GM21367 (cell line): ENCODE data around the gene PARP2.
"Not testable (repeated sequence)": the region's sequence is repeated elsewhere in the genome, so short reads cannot be mapped to it uniquely, and the experiment has no call there.

Source experiments
- ATAC-seq: cut with Tn5 transposase; IDR thresholded peaks from one replicate; pipeline ENCODE4 v1.9.1; 2021; ENCODE audit not compliant: unreplicated experiment

The PARP2 gene

DNA sequence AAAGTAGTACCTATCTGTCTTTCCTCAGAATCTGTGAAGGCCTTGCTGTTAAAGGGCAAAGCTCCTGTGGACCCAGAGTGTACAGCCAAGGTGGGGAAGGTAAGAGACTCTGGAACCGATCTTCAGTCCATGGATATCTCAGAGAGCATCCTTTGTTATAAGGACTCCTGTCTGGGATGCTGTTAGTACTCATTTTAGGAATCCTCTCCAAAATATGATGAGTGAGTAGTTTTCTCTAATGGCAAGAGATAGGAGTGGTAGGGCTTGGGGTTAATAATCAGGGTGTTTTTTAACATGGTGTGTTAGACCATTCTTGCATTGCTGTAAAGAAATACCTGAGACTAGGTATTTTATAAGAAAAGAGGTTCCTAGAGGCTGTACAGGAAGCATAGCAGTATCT lies 1.9 kb downstream of the PARP2 start:
- no peak for ATAC-seq

DNA sequence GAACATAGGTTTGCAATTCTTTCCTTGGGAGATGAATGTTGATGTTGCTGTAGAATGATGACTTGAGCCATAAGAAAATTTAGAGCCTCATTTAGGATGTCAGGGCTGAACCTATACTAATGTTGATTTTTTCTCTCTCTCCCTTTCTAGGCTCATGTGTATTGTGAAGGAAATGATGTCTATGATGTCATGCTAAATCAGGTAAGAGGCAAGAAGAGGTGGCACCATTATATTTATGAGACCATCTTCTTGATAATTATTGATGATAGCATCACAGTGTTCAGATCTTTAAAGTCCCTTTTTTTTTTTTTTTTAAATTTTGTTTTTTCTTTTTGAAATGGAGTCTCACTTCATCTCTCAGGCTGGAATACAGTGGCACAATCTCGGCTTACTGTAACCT lies 3.3 kb downstream of the PARP2 start:
- ATAC-seq: no peak

DNA sequence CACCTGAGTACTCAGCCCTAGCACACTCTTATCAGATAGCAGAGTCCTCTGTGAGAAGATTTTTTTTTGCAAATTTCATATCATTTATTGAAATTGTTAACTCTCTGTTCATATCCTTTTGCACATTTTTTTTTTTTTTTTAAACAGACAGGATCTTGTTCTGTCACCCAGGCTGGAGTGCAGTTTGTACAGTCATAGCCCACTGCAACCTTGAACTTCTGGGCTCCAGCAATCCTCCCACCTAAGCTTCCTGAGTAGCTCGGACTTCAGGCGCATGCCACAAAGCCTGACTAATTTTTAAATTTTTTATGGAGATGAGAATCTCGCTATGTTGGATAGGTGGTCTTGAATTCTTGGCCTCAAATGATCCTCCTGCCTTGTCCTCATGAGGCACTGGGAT lies 4.3 kb downstream of the PARP2 start:
- no peak for ATAC-seq

DNA sequence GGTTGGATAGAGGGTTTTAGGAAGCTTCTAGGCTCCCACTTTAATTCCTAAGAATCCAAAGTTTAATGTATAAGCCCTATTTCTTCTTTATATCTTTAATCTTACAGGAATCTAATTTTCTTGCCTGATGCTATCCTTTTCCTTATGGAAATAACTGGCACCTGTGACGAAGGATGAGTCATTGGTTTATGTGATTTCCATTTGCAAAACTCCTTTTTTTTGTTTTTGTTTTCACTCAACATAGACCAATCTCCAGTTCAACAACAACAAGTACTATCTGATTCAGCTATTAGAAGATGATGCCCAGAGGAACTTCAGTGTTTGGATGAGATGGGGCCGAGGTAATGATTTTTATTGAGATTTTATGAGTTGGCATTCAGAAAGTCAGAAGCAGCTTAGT lies 6.8 kb downstream of the PARP2 start:
- no peak for ATAC-seq

DNA sequence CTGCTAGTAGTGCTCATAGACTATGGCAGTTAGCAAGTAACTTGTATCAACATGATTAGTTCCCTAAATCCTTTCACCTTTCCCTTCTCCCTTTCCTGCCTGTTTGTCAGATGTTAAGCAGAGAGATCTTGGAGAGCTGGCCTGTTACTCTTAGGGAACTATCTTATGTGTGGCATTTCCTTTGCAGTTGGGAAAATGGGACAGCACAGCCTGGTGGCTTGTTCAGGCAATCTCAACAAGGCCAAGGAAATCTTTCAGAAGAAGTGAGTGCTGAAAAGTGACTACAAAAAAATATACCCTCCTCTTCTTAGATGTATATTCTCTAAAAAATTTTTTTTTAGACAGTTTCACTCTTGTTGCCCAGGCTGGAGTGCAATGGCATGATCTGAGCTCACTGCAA lies 7.4 kb downstream of the PARP2 start:
- ATAC-seq: no peak

DNA sequence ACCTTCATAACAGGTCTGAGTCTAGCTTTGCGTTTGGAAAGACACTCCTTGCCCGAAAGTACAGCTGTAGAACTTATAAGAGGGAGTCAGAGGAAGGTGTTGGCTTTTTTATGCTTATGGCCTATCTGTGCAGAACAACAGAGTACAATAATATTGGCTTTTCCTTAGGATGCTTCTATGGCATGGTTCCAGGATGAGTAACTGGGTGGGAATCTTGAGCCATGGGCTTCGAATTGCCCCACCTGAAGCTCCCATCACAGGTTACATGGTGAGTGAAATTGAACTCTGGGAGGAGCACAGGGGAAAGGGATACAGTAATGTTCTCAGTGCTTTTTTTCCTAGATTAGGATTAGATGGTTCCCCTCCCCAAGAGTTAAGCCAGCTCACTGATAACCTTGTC lies 13.0 kb downstream of the PARP2 start:
- no peak for ATAC-seq

DNA sequence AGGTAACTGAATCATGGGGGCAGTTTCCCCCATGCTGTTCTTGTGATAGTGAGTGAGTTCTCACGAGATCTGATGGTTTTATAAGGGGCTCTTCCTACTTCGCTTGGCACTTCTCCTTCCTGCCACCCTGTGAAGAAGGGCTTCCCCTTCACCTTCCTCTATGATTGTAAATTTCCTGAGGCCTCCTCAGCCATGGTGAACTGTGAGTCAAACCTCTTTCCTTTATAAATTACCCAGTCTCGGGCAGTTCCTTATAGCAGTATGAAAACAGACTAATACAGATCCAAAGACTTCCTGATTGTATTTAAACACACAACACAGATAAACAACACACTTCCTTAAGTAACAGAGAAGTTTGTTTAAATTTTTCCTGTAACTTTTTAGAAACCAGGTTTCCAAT lies 15.0 kb downstream of the PARP2 start:
- ATAC-seq: not testable (repeated sequence)

DNA sequence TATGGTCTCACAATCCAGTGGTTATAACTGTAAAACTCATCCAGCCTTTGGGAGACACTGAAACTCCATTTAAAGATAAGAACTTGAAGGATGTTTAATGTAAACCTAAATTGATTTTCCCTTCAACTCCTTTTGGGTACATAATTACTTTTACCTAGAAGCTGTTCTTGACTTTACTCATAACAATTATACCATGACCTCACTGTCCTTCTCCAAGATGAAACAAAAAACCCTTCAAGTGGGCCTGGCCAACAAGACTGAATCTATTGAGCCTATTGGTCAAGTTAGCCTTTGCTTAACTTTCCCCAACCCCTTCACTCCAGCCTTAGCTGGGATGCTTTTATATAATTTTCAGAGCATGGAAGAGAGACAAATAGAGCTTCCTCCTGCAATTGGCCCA lies 22.5 kb downstream of the PARP2 start:
- no peak for ATAC-seq

DNA sequence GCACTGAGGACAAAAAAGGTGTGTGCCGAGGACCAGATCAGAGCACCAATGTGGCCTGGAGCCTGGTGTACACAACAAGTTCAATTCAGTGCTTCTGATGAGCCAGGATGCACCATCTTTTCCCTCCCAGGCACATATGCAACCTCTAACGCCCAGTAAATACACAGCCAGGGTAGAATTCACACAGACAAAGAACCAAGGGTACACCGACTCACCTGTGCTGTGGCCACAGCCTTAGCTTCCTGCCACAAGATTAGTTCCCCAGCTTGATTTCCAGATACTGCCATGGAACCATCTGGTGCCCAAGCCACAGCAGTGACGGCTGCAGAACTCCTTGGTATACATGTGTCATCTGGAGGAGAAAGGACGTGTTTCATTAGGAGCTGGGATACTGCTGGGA lies 29.4 kb downstream of the PARP2 start:
- ATAC-seq: no peak

DNA sequence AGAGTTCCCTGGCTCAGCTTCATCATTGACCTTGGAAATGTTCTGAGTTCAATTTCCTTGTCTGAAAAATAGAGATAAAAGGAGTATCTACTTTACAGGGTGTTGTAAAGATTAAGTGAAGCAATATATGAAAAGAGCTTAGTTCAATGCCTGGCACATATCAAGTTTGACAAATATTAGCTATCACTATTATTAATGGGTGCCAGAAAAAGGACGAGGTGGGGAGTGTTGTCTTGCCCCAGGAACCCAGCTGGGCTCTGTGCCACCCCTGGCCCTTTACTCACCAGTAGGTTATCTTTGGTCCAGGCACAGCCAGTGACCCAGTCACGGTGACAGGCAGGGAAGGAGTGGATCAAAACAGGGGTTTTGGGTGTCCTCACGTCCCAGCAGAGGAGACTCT lies 32.0 kb downstream of the PARP2 start:
- no peak for ATAC-seq

DNA sequence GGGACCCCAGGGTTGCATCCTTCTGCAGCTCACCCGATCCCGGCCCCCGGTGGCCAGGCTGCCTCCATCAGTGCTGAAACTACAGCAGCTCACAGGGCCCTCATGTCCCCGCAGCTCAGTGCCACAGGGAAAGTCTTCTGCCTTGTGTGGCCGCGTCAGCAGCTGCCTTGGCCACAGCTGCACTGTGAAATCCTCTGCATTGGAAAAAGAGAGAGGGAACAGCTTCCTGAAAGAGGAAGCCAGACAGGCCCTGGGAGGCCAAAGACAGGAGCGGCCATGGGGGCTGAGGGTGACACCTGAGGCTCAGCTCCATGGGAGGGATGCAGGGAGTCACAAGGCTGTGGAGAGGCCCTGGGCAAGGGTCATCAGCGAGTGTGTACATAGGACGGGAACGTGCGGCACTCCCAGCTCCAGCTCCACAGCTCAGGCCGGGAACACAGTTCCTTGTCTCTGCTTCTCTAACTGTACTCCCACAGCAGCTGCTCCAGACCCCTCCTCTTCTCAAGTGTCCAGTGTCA lies 32.7 kb downstream of the PARP2 start:
- no peak for ATAC-seq

DNA sequence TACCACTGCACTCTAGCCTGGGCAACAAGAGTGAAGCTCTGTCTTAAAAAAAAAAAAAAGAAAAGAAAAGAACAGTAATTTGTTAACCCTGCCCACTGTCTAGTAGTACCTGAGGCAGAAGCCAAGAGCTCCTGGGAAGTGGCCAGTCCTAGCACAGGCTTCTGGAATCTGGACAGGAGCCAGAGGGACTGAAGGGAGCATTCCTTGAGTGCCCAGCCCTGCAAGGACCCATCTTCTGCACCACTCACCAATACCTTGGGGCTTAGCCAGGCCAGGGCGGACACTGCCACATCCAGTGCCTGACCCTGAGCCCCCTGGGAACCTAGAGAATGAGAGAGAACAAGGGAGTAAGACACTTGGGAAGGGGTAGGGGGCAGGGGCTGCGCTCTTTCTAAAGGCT lies 33.7 kb downstream of the PARP2 start:
- ATAC-seq: no peak

DNA sequence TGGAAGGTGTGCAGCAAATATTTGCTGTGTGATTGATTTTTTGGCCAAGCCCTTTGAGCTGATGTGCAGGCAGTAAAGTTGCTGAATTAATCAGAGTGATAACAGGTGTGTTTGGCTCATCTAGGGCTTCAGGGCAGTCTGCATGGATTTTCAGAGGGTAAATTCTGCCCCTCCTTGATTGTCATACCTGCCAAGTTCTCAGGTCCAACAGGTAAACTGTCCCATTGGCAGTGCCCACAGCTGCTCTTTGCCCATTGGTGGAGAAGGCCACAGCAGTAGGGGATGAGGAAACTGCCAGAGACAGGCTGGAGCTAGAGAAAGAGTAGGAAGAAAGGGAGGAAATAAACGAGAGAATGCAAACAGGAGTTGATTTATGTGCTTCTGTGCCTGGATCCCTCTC lies 36.3 kb downstream of the PARP2 start:
- no peak for ATAC-seq

DNA sequence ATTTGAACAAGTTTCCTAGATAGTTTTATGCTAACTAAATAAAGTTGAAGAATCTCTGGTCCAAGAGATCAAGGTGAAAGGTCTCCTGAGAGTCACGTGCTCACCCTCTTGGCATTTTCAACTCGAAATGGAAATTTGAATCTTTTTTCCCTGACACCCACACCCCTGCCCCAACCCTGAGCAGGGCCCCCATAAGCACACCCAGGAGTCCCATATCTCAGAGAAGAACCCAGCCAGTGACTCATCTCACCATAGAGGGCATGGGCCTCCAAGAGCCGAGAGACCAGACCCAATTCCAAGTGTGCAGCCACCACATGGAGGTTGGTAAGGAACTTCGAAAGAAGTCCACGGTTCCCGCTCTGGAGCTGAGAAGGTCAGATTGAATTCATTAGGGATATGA lies 37.2 kb downstream of the PARP2 start:
- no peak for ATAC-seq

DNA sequence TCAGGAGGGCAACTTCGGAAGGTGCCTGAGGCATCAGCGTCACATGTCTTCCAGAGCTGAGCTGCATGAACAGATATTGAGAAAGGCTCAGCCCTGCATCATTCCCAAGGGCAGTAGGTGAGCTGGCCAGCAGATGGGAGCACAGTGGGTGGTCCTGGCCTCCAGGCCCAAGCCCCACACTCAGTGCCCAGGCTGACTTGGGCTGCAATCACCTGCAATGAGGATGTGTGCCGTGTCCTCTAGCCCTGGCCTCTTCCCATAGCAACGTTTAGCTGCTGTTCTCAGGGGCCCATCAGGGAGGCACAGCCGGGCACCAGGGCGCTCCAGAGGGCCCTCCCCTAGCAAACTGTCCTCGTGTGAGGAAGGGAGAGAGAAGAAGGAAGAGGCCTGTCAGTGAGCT lies 37.9 kb downstream of the PARP2 start:
- ATAC-seq: no peak

DNA sequence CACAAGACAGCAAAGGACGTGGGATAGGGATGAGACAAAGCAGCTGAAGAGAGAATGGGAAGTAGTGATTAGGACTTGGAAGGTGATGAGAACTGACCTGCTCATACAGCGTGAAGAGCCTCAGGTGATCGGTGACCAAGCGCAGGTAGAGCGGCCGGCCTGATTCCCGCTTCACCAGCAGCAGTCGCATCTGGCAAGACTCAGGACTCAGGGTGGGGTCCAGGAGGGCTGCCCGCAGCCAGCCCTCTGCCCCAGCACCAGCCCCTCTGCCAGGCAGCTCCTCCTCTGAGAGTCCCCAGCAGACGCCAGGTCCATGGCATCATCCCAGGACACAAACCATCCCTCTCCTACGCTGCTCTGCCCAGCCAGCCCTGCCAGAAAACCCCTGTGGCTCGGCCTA lies 39.1 kb downstream of the PARP2 start:
- ATAC-seq: no peak

DNA sequence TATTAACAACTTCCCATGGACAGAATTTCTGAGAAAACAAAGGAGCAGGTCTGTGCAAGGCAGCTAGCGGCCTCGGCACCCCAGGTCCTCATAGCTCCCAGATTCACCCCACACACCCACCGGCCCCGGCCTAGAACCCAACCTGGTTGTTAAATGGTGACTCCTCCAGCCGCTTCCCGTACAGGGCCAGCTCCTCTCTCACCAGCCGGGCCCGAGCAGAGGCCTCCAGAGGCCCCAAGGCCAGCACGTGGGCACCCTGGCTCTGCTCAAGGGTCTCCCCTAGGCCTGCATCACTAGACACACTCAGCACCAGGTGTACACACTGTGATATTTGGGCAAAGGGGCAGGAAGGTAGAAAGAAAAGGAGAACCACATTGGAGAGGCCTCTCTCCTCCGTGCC lies 39.6 kb downstream of the PARP2 start:
- no peak for ATAC-seq

DNA sequence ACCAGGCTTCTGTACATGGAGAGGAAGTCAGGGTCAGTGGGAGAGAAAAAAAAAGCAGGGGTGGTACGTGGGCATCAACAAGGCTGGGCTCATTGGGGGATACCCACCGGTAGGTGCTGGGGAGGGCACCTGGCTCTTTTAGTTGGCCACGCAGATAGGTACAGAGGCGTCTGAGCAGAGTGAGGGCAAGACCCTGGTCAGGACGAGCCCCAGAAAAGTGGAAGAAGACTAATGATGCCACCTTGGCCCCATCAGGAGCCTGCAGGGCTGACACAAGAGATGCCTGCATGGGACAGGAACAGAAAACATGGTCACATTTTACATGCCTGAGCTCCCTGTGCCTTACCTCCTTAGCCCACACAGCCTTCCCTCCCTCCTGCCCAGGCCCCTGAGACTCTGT lies 40.2 kb downstream of the PARP2 start:
- no peak for ATAC-seq

DNA sequence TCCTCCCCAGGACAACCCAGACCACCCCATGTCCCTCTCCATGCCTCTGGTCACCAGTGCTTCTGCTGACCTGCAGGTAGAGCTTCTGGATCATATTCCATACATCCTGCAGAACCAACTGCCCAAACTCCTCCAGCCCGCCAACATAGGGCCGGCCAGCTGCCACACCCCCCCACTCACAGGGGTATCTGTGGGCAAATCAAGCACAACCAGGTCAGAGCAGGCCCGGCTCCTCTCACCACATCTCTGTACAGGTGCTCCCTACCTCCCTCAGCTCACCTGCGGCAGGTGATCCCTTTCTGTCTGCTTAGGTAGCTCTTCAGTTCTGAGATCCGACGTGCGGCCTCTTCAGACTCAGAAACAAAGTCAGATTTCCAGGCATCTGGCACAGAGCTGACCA lies 40.9 kb downstream of the PARP2 start:
- ATAC-seq: no peak

DNA sequence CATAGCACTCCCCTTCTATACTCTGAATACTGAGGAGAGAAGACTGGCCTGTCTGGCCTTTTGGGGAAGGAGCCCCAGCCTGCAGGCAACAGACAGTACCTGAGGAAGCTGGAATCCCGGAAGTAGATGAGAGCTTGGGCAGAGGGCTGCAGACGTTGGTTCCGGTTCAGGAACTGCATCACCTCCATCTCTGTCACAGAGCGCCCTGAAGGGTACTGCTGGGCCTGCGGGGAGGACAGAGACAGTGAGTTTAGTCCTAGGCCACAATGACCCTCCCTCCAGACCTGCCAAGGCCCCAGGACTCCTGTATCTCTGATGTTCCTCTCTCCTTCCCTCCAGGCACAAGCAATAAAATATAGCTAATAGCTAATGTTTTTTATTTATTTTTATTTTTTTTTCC lies 41.5 kb downstream of the PARP2 start:
- ATAC-seq: no peak

DNA sequence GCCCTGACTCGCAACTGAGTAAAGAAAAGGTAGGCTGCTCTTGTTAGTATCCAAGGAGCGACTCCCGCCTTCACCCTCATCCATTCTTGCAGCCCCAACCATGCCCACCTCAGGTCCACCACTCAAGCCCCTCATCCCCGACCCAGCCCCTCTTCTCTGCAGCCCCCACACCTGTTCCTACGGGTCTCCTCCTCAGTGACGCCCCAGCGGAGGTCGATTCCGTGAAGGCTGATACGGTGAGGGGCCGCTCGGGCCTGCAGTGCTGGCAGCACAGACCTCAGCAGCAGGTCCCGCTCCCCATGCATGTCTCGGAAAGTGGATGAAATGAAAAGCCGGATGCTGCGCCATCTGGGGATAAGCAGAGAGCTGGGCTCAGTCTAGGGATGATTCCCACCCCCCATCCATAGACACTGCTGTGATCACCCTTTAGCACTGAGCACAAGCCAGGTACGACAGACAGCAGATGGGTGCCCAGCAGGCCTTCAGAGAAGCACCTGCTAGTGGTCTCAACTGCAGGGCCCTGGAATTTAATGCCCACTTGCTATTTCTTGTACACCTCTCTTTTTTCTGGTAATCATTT lies 42.9 kb downstream of the PARP2 start:
- no peak for ATAC-seq

DNA sequence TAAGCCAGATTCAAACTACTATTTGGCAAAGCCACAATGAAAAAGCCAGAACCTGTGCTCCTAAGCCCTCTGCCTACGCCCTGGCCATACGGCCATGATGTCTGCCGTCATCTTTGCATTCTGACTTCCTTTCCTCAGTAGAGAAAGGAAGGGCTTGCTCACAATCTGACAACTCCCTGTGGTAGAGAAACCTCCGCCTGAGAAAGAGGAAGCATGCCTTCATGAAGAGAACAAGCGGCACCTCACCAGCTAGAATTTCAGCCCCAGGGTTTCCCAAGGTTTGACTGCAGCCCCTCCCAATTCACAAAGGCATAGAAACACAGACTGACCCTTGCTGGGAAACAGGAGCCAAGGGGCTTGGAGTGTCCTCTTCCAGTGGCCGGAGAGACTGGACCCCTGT lies 44.1 kb downstream of the PARP2 start:
- no peak for ATAC-seq

DNA sequence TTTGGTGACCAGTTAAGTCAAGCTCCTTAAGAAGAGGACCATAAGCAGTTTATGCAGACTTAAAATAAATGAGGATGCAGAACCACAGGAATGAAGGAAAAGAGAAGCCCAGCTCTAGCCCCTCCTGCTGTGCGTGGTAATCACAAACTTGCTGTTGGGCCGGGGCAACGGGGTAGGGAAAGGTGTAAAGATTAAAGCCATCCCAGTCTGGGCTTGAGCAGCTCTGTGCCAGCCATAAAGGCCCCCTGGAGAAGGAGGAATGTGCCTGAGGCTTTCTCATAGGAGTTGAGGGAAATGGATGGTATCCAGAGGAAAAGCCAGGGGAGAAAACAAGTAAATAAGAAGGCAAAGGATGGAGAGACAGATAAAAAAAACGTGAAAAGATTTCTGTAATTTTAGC lies 44.7 kb downstream of the PARP2 start:
- ATAC-seq: no peak

DNA sequence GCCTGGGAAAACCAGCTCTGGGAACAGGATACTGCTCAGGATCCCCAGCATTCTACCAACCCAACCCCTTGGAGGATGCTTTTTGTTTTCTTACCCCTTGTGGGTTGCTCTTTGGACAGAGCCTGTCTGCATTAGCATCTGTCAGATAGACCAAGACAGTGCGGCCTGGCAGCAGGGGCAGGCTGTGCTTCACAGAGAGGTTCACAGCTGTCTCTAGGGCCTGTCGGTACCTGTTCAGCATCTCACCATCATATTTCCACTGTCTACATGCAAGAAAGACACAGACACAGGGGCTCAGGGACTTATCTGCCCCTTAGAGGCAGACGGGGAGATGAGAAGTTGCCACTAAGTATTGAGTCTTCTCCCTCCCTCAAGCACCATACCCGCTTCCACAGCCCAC lies 48.1 kb downstream of the PARP2 start:
- ATAC-seq: no peak
